BLaER1 treated with 17β-estradiol and CSF1 and Interleukin-3, amounts not matched to agents 10 nM and 100 nM (cell line): ENCODE data around the gene SRPRB.

Experiments
- H3K27ac ChIP-seq, 11 experiments: shearing (Covaris generic); formaldehyde crosslinking; 2 replicates each; pipeline ENCODE4 v1.8.1; 2022
- H3K27me3 ChIP-seq, 11 experiments: shearing (Covaris generic); formaldehyde crosslinking; 2 replicates each; pipeline ENCODE4 v1.8.1; 2022
- H3K36me3 ChIP-seq, 11 experiments: shearing (Covaris generic); formaldehyde crosslinking; 2 replicates each; pipeline ENCODE4 v1.8.1; 2022
- H3K4me1 ChIP-seq, 10 experiments: shearing (Covaris generic); formaldehyde crosslinking; 2 replicates each; pipeline ENCODE4 v1.8.1; 2022
- H3K4me2 ChIP-seq, 11 experiments: shearing (Covaris generic); formaldehyde crosslinking; 2 replicates each; pipeline ENCODE4 v1.8.1; 2022
- H3K4me3 ChIP-seq, 10 experiments: shearing (Covaris generic); formaldehyde crosslinking; 2 replicates each; pipeline ENCODE4 v1.8.1; 2022
- H3K9ac ChIP-seq, 11 experiments: shearing (Covaris generic); formaldehyde crosslinking; 2 replicates each; pipeline ENCODE4 v1.8.1; 2022
- H3K9me3 ChIP-seq, 11 experiments: shearing (Covaris generic); formaldehyde crosslinking; replicated peaks in 1 of 11; 2 replicates each; pipeline ENCODE4 v1.8.1; 2022
- H4K20me1 ChIP-seq, 11 experiments: shearing (Covaris generic); formaldehyde crosslinking; 2 replicates each; pipeline ENCODE4 v1.8.1; 2022
- Cebpa-rat ChIP-seq, 11 experiments: shearing (Covaris generic); IDR thresholded peaks; 2 replicates each; pipeline ENCODE4 v1.8.1; 2022

Gene SRPRB

DNA sequence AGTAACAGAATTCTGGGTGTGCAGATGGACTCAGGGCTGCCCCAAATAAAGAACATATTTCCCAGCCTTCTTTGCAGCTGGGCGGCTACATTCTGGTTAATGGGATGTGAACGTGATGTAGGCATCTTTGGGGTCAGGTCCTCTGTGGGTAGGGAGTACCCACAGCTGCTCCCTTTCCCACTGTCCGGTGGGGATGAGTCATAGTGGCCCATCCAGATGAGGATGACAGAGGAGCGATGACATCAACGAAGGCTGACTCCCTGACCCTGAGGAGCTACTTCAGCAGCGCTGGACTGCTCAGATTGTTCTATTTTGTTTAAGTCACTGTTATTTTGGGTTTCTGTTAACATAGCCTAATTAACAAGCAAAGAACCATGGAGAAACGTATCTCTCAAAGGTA lies 38.0 kb downstream of the SRPRB start:
- Histone ChIP-seq H3K9ac (no peak overlapping the region), H4K20me1 (no peaks in the 10 kb centered on the region), H3K27ac (no peak overlapping the region), H3K4me3 (no peak overlapping the region), H3K9me3 (peaks cover 0 to 8% (median 0%) of the 10 kb centered on the region in 11 experiments; a peak in 2 of 22 replicates), H3K36me3 (no peaks in the 10 kb centered on the region), H3K4me2 (no peak overlapping the region), H3K4me1 (peaks cover 0 to 4% (median 0%) of the 10 kb centered on the region in 10 experiments; a peak in 1 of 20 replicates), H3K27me3 (no peaks in the 10 kb centered on the region)
- TF ChIP-seq Cebpa-rat (IDR thresholded peaks at IDR 0.05), result no peak

GRCh38 chr3:133845127-133845526 lies 39.5 kb downstream of the SRPRB start:
- no peak for TF ChIP-seq Cebpa-rat (IDR thresholded peaks at IDR 0.05)
- Histone ChIP-seq H4K20me1 (no peaks in the 10 kb centered on the region), H3K36me3 (no peaks in the 10 kb centered on the region), H3K9me3 (peaks cover 0 to 8% (median 0%) of the 10 kb centered on the region in 11 experiments; a peak in 2 of 22 replicates), H3K4me3 (no peak overlapping the region), H3K4me2 (no peak overlapping the region), H3K27me3 (no peaks in the 10 kb centered on the region), H3K9ac (no peak overlapping the region), H3K4me1 (no peaks in the 10 kb centered on the region), H3K27ac (no peak overlapping the region)

DNA sequence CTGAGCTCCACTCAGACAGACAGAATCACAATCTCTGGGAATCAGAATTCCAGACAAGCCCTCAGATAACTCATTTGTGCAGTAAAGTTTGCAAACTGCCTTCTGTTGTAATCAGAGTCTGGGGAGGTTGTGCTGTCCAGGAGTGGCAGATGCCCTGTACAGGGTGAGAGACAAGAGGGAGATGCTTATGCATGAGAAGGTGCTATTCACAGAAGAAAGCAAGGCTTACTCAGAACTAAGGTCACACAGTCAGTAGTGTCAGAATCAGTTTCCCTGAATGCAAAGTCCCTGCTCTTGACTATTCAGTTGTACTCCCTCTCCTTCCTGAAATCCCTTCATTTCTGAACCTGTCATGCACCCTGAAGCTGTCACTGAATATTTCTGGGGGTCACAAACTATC lies 43.7 kb downstream of the SRPRB start:
- no peak overlapping the region for H3K27ac ChIP-seq
- H3K27me3 ChIP-seq, result no peaks in the 10 kb centered on the region
- H3K9me3 ChIP-seq, result peaks cover 0 to 8% (median 0%) of the 10 kb centered on the region in 11 experiments; a peak in 2 of 22 replicates
- H3K36me3 ChIP-seq, result no peaks in the 10 kb centered on the region
- H3K4me1 ChIP-seq, result 0 out of 20 replicates have a peak, but pooled peaks cover 0 to 3% (median 0%) of the 10 kb centered on the region in 10 experiments
- no peak overlapping the region for H3K4me3 ChIP-seq
- no peaks in the 10 kb centered on the region for H4K20me1 ChIP-seq
- H3K9ac ChIP-seq, result no peak overlapping the region
- H3K4me2 ChIP-seq, result no peak overlapping the region
- TF ChIP-seq Cebpa-rat (IDR thresholded peaks at IDR 0.05), result no peak

GRCh38 chr3:133850034-133850433 lies 44.4 kb downstream of the SRPRB start:
- Histone ChIP-seq H3K4me3 (no peak overlapping the region), H3K36me3 (no peaks in the 10 kb centered on the region), H3K27me3 (no peaks in the 10 kb centered on the region), H3K4me2 (no peak overlapping the region), H3K27ac (no peak overlapping the region), H3K9ac (no peak overlapping the region), H4K20me1 (no peaks in the 10 kb centered on the region), H3K4me1 (peaks cover under 1 to 6% (median 3%) of the 10 kb centered on the region in 10 experiments; a peak in 13 of 20 replicates), H3K9me3 (peaks cover 0 to 6% (median 0%) of the 10 kb centered on the region in 11 experiments; a peak in 2 of 22 replicates)
- TF ChIP-seq Cebpa-rat (IDR thresholded peaks at IDR 0.05), result no peak

- Histone ChIP-seq H3K27me3 (no peaks in the 10 kb centered on the region), H3K9me3 (no peaks in the 10 kb centered on the region), H3K9ac (no peak overlapping the region), H3K4me2 (no peak overlapping the region), H3K27ac (no peak overlapping the region), H4K20me1 (no peaks in the 10 kb centered on the region), H3K4me3 (no peak overlapping the region), H3K4me1 (peaks cover 14 to 19% (median 17%) of the 10 kb centered on the region in 10 experiments), H3K36me3 (no peaks in the 10 kb centered on the region)
- TF ChIP-seq Cebpa-rat (IDR thresholded peaks at IDR 0.05), result no peak
Measured at GRCh38 chr3:133851266-133851906, 45.8 kb downstream of the SRPRB start.

GRCh38 chr3:133851931-133852330 lies 46.3 kb downstream of the SRPRB start:
- Histone ChIP-seq H3K9ac (no peak overlapping the region), H3K4me1 (peaks cover 16 to 24% (median 22%) of the 10 kb centered on the region in 10 experiments), H3K9me3 (no peaks in the 10 kb centered on the region), H3K4me2 (no peak overlapping the region), H4K20me1 (no peaks in the 10 kb centered on the region), H3K27ac (no peak overlapping the region), H3K36me3 (no peaks in the 10 kb centered on the region), H3K4me3 (no peak overlapping the region), H3K27me3 (no peaks in the 10 kb centered on the region)
- TF ChIP-seq Cebpa-rat (IDR thresholded peaks at IDR 0.05), result no peak

DNA sequence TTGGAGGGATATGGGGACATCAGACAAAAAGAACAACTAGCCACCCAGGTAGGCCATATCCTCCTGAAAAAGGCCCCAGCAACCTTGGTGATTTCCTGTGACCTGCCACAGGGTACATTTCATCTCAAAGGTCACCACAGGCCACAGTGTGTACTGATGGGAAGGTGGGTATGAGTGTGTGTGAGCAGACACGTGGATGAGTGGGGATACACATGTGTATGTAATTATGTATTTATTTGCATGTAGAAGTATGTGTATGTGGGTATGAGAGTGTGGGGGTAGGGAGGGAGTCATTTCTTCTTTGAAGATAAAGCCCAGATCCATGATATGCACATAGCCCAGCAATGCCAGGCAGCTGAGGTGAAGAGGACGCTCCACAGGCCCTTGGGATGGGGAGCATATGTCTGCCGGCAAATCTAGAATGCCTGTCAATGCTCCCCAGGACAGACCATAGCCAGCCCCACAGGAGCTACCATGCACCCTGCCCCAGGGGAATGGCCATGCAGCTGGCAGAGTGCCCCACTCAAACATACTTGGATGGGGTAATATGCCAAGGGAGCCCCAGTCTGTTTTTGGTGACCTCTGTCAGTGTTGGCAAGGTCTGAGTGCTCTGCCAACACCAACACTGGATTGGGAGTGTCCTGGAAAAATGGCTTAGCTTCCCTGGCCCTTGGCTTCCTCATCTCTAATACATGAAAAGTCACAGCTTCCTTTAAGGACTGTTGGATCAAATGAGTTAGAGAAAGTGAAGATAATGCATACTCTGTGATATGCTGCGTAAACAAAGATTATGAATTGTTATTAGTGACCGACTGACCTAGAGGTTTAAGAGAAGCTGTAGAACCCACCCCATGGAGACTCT lies 47.7 kb downstream of the SRPRB start:
- no peak overlapping the region for H3K4me3 ChIP-seq
- no peak overlapping the region for H3K4me2 ChIP-seq
- H3K9me3 ChIP-seq, result no peaks in the 10 kb centered on the region
- no peaks in the 10 kb centered on the region for H3K36me3 ChIP-seq
- H3K4me1 ChIP-seq, result peaks cover 21 to 32% (median 25%) of the 10 kb centered on the region in 10 experiments
- H3K27ac ChIP-seq, result no peak overlapping the region
- H4K20me1 ChIP-seq, result no peaks in the 10 kb centered on the region
- no peak for TF ChIP-seq Cebpa-rat (IDR thresholded peaks at IDR 0.05)
- H3K9ac ChIP-seq, result no peak overlapping the region
- no peaks in the 10 kb centered on the region for H3K27me3 ChIP-seq

GRCh38 chr3:133853925-133854227 lies 48.3 kb downstream of the SRPRB start:
- no peaks in the 10 kb centered on the region for H3K36me3 ChIP-seq
- no peak overlapping the region for H3K27ac ChIP-seq
- no peak overlapping the region for H3K9ac ChIP-seq
- no peak for TF ChIP-seq Cebpa-rat (IDR thresholded peaks at IDR 0.05)
- no peaks in the 10 kb centered on the region for H4K20me1 ChIP-seq
- H3K27me3 ChIP-seq, result no peaks in the 10 kb centered on the region
- no peak overlapping the region for H3K4me2 ChIP-seq
- H3K4me1 ChIP-seq, result peaks cover 21 to 32% (median 25%) of the 10 kb centered on the region in 10 experiments
- H3K9me3 ChIP-seq, result no peaks in the 10 kb centered on the region
- H3K4me3 ChIP-seq, result no peak overlapping the region

DNA sequence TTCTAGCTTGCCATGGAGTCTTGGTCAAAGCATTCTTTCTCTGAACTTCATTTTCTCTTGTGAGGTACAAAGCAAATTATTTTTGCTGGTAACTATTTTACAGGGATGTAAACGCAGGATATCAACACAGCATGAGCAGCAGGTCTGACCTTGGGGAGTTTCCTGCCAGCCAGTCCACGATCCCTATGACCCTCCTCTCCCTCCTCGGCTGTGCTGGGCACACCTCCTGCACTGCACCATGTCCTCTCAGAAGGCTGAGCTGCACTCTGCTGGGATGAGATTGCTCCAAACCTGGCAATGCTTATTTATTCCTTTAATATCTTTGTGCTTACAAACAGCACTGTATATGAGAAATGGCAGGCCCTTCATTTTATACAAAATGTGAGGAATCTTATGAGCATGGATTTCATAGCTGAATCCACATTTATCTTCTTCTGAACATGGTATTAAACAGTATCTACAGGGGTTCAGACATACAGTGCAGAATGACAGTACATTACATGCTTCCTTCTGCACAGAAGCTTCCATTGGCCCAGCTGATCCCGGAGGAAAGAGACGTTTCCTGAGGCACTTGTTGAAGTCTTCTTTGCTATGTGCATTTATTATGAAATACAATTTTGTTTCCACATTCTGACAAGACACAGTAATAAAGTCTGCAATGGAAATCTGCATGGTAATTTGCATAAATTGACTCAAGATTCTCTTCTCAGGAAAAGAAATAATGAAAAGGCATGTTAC lies 48.8 kb downstream of the SRPRB start:
- no peak overlapping the region for H3K27ac ChIP-seq
- H4K20me1 ChIP-seq, result no peaks in the 10 kb centered on the region
- H3K9ac ChIP-seq, result no peak overlapping the region
- peaks cover 21 to 32% (median 25%) of the 10 kb centered on the region in 10 experiments for H3K4me1 ChIP-seq
- peak overlapping the region in 4 of 11 experiments; percentile 52 to 63 (median 58); a peak in 3 of 22 replicates for H3K4me2 ChIP-seq
- H3K36me3 ChIP-seq, result no peaks in the 10 kb centered on the region
- no peak overlapping the region for H3K4me3 ChIP-seq
- no peaks in the 10 kb centered on the region for H3K27me3 ChIP-seq
- TF ChIP-seq Cebpa-rat (IDR thresholded peaks at IDR 0.05), result no peak
- no peaks in the 10 kb centered on the region for H3K9me3 ChIP-seq
